A549 (cell line): ENCODE measurements around the gene ROBO1. TPM values are rescaled to one million over a fixed set of nuclear protein-coding genes. Genes with fewer than 3 reads are reported as not detected.

Experiments
- ATAC-seq, 2 experiments: fragments of 200-7000 bp in 1 of 2; fragments of >200 bp in 1 of 2; cut with Nextera tagmentation in 1 of 2; cut with Tn5 transposase in 1 of 2; 3 replicates each; pipeline versions ENCODE4 v1.8.0 to v1.9.1; 2018 to 2020; ENCODE audit warnings: mild to moderate bottlenecking in 1 of 2, moderate library complexity in 1 of 2
- CTCF ChIA-PET: fragments of 300-600 bp; sonication (Branson Sonifier 250); formaldehyde crosslinking; extraction: SDS; loops from one replicate; lab custom pipeline; 2021; ENCODE audit warnings: antibody characterized with exemption, inconsistent platforms; lab: Yijun Ruan, JAX
- POLR2A ChIA-PET: fragments of 350-600 bp; formaldehyde crosslinking; extraction: SDS; loops from one replicate; lab custom pipeline; 2021; ENCODE audit warnings: antibody characterized with exemption, inconsistent platforms; lab: Yijun Ruan, JAX
- DNase-seq, 2 experiments: peaks; one replicate each; pipeline versions ENCODE4 v3.0.0 to v3.0.0-alpha.2; 2011 to 2016; ENCODE audit warnings: low read depth in 1 of 2, low spot score in 1 of 2
- FAIRE-seq: peaks from 2 replicates; lab custom pipeline; 2011; peaks lifted over from hg19 to GRCh38; lab: Jason Lieb, UNC
- H3K27ac ChIP-seq, 2 experiments: fragments of >200 bp; sonication (Bioruptor Twin); formaldehyde crosslinking; 3 replicates each; pipeline ENCODE4 v1.5.1; 2016 to 2017
- H3K4me1 ChIP-seq: fragments of >200 bp; sonication (Bioruptor Twin); formaldehyde crosslinking; 3 replicates; pipeline ENCODE4 v1.6.1; 2016
- H3K4me2 ChIP-seq: fragments of >200 bp; sonication (Bioruptor Twin); formaldehyde crosslinking; 3 replicates; pipeline ENCODE4 v1.6.1; 2016
- H3K4me3 ChIP-seq: fragments of >200 bp; sonication (Bioruptor Twin); formaldehyde crosslinking; 3 replicates; pipeline ENCODE4 v1.5.1; 2016
- H3K9me3 ChIP-seq: fragments of >200 bp; sonication (Bioruptor Twin); formaldehyde crosslinking; 3 replicates; pipeline ENCODE4 v1.6.1; 2016
- BCL3 ChIP-seq: fragments of >200 bp; sonication (Bioruptor Twin); formaldehyde crosslinking; IDR thresholded peaks from 3 replicates; pipeline ENCODE4 v1.6.1; 2016
- CHD4 ChIP-seq: fragments of 200-600 bp; sonication (generic); IDR thresholded peaks from 2 replicates; pipeline ENCODE4 v1.6.1; 2016; ENCODE audit warnings: antibody characterized with exemption, mild to moderate bottlenecking, borderline replicate concordance
- ESRRA ChIP-seq: fragments of 150-350 bp; IDR thresholded peaks from 2 replicates; pipeline ENCODE4 v1.6.1; 2014; ENCODE audit warnings: mild to moderate bottlenecking, low read length, borderline replicate concordance
- FOSL2 ChIP-seq, 2 experiments: fragments of 450-650 bp in 1 of 2; fragments of >200 bp in 1 of 2; sonication (Bioruptor Twin) in 1 of 2; formaldehyde crosslinking; IDR thresholded peaks; 2 replicates each; pipeline versions ENCODE4 v1.5.0 to v1.6.1; 2016 to 2020; ENCODE audit warnings: mild to moderate bottlenecking in 1 of 2, moderate library complexity in 1 of 2
- FOXS1 ChIP-seq: fragments of 250-450 bp; sonication (Bioruptor Pico); IDR thresholded peaks from 2 replicates; pipeline ENCODE4 v1.5.0; 2020; ENCODE audit warnings: mild to moderate bottlenecking, moderate library complexity
- HDAC2 ChIP-seq: fragments of 200-600 bp; sonication (generic); IDR thresholded peaks from 2 replicates; pipeline ENCODE4 v1.6.1; 2016
- HEYL ChIP-seq: fragments of 250-450 bp; sonication (Bioruptor Pico); IDR thresholded peaks from 2 replicates; pipeline ENCODE4 v1.8.0; 2021; ENCODE audit warnings: mild to moderate bottlenecking, moderate library complexity
- HOXA7 ChIP-seq: fragments of 250-450 bp; sonication (Bioruptor Pico); IDR thresholded peaks from 2 replicates; pipeline ENCODE4 v1.5.0; 2020; ENCODE audit warnings: mild to moderate bottlenecking, moderate library complexity
- HOXB5 ChIP-seq: fragments of 250-450 bp; sonication (Bioruptor Pico); IDR thresholded peaks from 2 replicates; pipeline ENCODE4 v1.5.0; 2020; ENCODE audit warnings: mild to moderate bottlenecking, moderate library complexity
- JUNB ChIP-seq: fragments of >200 bp; sonication (Bioruptor Twin); formaldehyde crosslinking; IDR thresholded peaks from 2 replicates; pipeline ENCODE4 v1.6.1; 2016
- KDM1A ChIP-seq: fragments of 200-600 bp; sonication (generic); IDR thresholded peaks from 2 replicates; pipeline ENCODE4 v1.6.1; 2016; ENCODE audit warnings: low read depth, mild to moderate bottlenecking
- KDM5A ChIP-seq: fragments of 200-600 bp; sonication (generic); IDR thresholded peaks from 2 replicates; pipeline ENCODE4 v1.6.1; 2016; ENCODE audit warnings: antibody characterized with exemption, mild to moderate bottlenecking
- MYC ChIP-seq: IDR thresholded peaks from 2 replicates; pipeline ENCODE4 v1.6.1; 2012; ENCODE audit warnings: mild to moderate bottlenecking, inconsistent platforms, low read length, improper control_type of control experiment, borderline replicate concordance
- POLR2A ChIP-seq: IDR thresholded peaks from 2 replicates; pipeline ENCODE4 v1.6.1; 2012; ENCODE audit warnings: mild to moderate bottlenecking, low read length
- POLR2AphosphoS2 ChIP-seq: conservative IDR thresholded peaks from 2 replicates; pipeline ENCODE4 v1.6.1; 2012; ENCODE audit warnings: low read length, improper control_type of control experiment, inconsistent platforms
- RAD21 ChIP-seq, 2 experiments: fragments of >200 bp in 1 of 2; sonication (Bioruptor Twin) in 1 of 2; formaldehyde crosslinking in 1 of 2; IDR thresholded peaks in 1 of 2; conservative IDR thresholded peaks in 1 of 2; 2 replicates in 1 of 2; 3 replicates in 1 of 2; pipeline ENCODE4 v1.6.1; 2012 to 2018; ENCODE audit warnings: inconsistent platforms in 1 of 2
- RFX5 ChIP-seq: fragments of 450-650 bp; IDR thresholded peaks from 2 replicates; pipeline ENCODE4 v1.7.1; 2014; ENCODE audit warnings: antibody characterized with exemption, mild to moderate bottlenecking, moderate library complexity
- SMC3 ChIP-seq: fragments of >200 bp; sonication (Bioruptor Twin); formaldehyde crosslinking; IDR thresholded peaks from 3 replicates; pipeline ENCODE4 v1.6.1; 2018; ENCODE audit warnings: inconsistent platforms
- TP53 ChIP-seq: fragments of 250-450 bp; sonication (Bioruptor Pico); IDR thresholded peaks from 2 replicates; pipeline ENCODE4 v1.5.0; 2021; ENCODE audit warnings: mild to moderate bottlenecking, moderate library complexity
- WGBS: methylation state at CpG from one replicate; pipeline ENCODE4 v1.1.6; 2017; ENCODE audit errors: missing lambda C conversion rate; 5-methylcytosine and 5-hydroxymethylcytosine counted together
- polyA plus RNA-seq, 4 experiments: library from polyadenylated mRNA; depleted of rRNA in 3 of 4; stranded (reverse); fragments of >200 nt; fragmentation: RNase III in 1 of 4; extraction: RNeasy Plus Mini Kit Qiagen cat#74134 plus additional on column Dnase treatment in 1 of 4; gene quantifications; 2 replicates in 3 of 4; 3 replicates in 1 of 4; pipeline ENCODE4 v1.2.3, GENCODE V29; 2011 to 2017
- TF ChIP-seq, protein P1 (sequence below): fragments of 450-650 bp; IDR thresholded peaks from 2 replicates; pipeline ENCODE4 v1.6.1; 2014; ENCODE audit warnings: antibody characterized with exemption
- TF ChIP-seq, protein P2 (sequence below): fragments of 200-600 bp; sonication (generic); IDR thresholded peaks from 2 replicates; pipeline ENCODE4 v1.6.1; 2016; ENCODE audit warnings: antibody characterized with exemption, mild to moderate bottlenecking, moderate library complexity
- TF ChIP-seq, protein P3 (sequence below): IDR thresholded peaks from 2 replicates; pipeline ENCODE4 v1.6.1; 2012
- TF ChIP-seq, protein P4 (sequence below): fragments of 250-450 bp; sonication (Bioruptor Pico); IDR thresholded peaks from 2 replicates; pipeline ENCODE4 v1.5.0; 2020; ENCODE audit warnings: low read depth, mild to moderate bottlenecking, moderate library complexity
- TF ChIP-seq, protein P5 (sequence below): IDR thresholded peaks from 2 replicates; pipeline ENCODE4 v1.6.1; 2012; ENCODE audit warnings: low read depth, borderline replicate concordance

Gene ROBO1
- polyA plus RNA-seq, 2 of the 4 experiments (the other 2 are of a cell fraction) = 25.3 to 35.6 TPM

DNA sequence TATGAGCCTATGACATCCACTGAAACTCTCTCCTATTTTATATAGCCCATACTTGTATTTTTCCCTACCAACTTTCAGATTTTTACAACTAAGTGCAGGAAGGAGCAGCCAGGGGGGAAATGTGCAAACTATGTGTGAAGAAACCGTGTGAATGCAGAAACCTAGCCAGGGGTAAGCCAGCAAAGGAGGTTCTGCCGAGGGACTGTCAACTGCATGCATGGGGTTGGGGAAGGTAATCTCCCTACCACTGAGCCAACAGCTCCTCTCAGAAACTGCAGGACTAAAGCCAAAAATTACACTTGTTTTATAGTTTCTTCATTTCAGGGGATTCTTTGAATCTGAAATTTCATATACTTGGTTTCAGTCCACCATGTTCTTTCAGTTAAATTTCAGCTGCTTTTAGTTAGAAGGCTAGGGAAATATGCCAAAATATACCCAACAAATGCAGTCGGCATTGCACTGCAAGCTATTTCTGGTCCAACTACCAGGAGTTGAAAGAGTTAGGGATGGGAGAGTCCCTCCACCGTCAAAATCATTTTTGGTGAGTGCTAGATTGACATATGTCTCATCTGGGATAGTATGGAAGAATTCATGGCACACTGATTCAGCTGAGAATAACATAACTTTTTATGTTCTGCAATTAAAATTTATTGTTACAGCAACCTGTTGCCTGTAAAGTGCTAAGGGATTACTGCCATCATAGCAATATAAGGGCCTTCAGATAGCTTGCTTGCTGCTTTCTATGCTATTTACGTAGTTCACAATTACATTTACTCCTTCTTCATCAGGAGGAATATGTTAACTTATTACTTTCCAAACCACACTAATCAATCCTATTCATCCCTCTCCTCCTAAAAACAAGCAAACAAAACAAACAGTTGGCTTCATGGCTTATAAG is 904.2 kb downstream of the ROBO1 start:
- Histone ChIP-seq H3K9me3 (no peaks in the 10 kb centered on the region), H3K27ac (no peak overlapping the region), H3K4me1 (peaks cover 19% of the 10 kb centered on the region; the same call in 2 of the 3 replicates), H3K4me2 (no peak overlapping the region), H3K4me3 (no peak overlapping the region)
- DNase-seq = no peak
- FAIRE-seq = no peak
- CTCF ChIA-PET = interaction anchor here (0.6 to 0.9 kb wide), 2 partner anchors 49 to 204 kb away, joined by 3 read pairs; no protein-coding TSS in a partner anchor
- TF ChIP-seq POLR2A (no peak), HOXB5 (no peak), RFX5 (no peak), TP53 (CRISPR knock-in tag) (no peak), RAD21 (conservative IDR thresholded peaks at IDR 0.05 in 1 of 2, IDR thresholded peaks at IDR 0.05 in 1 of 2) (no peak), HEYL (CRISPR knock-in tag) (no peak), SMC3 (no peak), FOSL2 (IDR thresholded peaks at IDR 0.05) (no peak), FOSL2 (CRISPR knock-in tag; IDR thresholded peaks at IDR 0.05) (no peak), HDAC2 (no peak), FOXS1 (CRISPR knock-in tag) (no peak), BCL3 (no peak), MYC (no peak), KDM5A (no peak), POLR2AphosphoS2 (no peak), ESRRA (no peak)
- TF ChIP-seq, protein P1, sequence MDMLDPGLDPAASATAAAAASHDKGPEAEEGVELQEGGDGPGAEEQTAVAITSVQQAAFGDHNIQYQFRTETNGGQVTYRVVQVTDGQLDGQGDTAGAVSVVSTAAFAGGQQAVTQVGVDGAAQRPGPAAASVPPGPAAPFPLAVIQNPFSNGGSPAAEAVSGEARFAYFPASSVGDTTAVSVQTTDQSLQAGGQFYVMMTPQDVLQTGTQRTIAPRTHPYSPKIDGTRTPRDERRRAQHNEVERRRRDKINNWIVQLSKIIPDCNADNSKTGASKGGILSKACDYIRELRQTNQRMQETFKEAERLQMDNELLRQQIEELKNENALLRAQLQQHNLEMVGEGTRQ = no peak
- TF ChIP-seq, protein P2, sequence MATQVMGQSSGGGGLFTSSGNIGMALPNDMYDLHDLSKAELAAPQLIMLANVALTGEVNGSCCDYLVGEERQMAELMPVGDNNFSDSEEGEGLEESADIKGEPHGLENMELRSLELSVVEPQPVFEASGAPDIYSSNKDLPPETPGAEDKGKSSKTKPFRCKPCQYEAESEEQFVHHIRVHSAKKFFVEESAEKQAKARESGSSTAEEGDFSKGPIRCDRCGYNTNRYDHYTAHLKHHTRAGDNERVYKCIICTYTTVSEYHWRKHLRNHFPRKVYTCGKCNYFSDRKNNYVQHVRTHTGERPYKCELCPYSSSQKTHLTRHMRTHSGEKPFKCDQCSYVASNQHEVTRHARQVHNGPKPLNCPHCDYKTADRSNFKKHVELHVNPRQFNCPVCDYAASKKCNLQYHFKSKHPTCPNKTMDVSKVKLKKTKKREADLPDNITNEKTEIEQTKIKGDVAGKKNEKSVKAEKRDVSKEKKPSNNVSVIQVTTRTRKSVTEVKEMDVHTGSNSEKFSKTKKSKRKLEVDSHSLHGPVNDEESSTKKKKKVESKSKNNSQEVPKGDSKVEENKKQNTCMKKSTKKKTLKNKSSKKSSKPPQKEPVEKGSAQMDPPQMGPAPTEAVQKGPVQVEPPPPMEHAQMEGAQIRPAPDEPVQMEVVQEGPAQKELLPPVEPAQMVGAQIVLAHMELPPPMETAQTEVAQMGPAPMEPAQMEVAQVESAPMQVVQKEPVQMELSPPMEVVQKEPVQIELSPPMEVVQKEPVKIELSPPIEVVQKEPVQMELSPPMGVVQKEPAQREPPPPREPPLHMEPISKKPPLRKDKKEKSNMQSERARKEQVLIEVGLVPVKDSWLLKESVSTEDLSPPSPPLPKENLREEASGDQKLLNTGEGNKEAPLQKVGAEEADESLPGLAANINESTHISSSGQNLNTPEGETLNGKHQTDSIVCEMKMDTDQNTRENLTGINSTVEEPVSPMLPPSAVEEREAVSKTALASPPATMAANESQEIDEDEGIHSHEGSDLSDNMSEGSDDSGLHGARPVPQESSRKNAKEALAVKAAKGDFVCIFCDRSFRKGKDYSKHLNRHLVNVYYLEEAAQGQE = no peak
- TF ChIP-seq, protein P3, sequence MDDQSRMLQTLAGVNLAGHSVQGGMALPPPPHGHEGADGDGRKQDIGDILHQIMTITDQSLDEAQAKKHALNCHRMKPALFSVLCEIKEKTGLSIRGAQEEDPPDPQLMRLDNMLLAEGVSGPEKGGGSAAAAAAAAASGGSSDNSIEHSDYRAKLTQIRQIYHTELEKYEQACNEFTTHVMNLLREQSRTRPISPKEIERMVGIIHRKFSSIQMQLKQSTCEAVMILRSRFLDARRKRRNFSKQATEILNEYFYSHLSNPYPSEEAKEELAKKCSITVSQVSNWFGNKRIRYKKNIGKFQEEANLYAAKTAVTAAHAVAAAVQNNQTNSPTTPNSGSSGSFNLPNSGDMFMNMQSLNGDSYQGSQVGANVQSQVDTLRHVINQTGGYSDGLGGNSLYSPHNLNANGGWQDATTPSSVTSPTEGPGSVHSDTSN = no peak
- 61% methylated on average over 5 of the region's 5 CpGs for WGBS
- POLR2A ChIA-PET = no interaction called here
- no peak for ATAC-seq

- POLR2A ChIA-PET = no interaction called here
- CTCF ChIA-PET = no interaction called here
- no peaks in the 10 kb centered on the region for H3K9me3 ChIP-seq
- TF ChIP-seq KDM1A (no peak), HOXA7 (CRISPR knock-in tag) (no peak), RFX5 (no peak), JUNB (no peak), CHD4 (no peak)
- TF ChIP-seq, protein P4, sequence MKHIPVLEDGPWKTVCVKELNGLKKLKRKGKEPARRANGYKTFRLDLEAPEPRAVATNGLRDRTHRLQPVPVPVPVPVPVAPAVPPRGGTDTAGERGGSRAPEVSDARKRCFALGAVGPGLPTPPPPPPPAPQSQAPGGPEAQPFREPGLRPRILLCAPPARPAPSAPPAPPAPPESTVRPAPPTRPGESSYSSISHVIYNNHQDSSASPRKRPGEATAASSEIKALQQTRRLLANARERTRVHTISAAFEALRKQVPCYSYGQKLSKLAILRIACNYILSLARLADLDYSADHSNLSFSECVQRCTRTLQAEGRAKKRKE (CRISPR knock-in tag) = no peak
- TF ChIP-seq, protein P5, sequence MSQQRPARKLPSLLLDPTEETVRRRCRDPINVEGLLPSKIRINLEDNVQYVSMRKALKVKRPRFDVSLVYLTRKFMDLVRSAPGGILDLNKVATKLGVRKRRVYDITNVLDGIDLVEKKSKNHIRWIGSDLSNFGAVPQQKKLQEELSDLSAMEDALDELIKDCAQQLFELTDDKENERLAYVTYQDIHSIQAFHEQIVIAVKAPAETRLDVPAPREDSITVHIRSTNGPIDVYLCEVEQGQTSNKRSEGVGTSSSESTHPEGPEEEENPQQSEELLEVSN = no peak
- H3K27ac ChIP-seq = no peak overlapping the region
- no peak for FAIRE-seq
- ATAC-seq = no peak
- no peak overlapping the region for H3K4me3 ChIP-seq
- H3K4me1 ChIP-seq = no peaks in the 10 kb centered on the region; the same call in 2 of the 3 replicates
- H3K4me2 ChIP-seq = no peak overlapping the region
- 62% methylated on average over 4 of the region's 4 CpGs for WGBS
- no peak for DNase-seq
These were observed 906.6 kb downstream of the ROBO1 start for GRCh38 chr3:78861156-78861555.
